GM23248 (cell line): ENCODE measurements around the gene ANKRD11.

ENCODE experiments used
- EZH2 ChIP-seq: fragments of 200-600 bp; sonication (generic); IDR thresholded peaks from 2 replicates; pipeline ENCODE4 v1.6.1; 2018; ENCODE audit warnings: antibody characterized with exemption, mild to moderate bottlenecking; ENCODE audit not compliant: insufficient read depth, poor library complexity, severe bottlenecking
- EZH2phosphoT487 ChIP-seq: fragments of 200-600 bp; sonication (generic); IDR thresholded peaks from 2 replicates; pipeline ENCODE4 v1.6.1; 2018; ENCODE audit warnings: antibody characterized with exemption, moderate library complexity, mild to moderate bottlenecking, low read depth; ENCODE audit not compliant: insufficient read depth

- TF ChIP-seq EZH2 (no peak), EZH2phosphoT487 (no peak)
Measured at GRCh38 chr16:89335803-89336485, 154.4 kb downstream of the ANKRD11 start.
